GM19239 (cell line): Measurements from ENCODE around the gene INPP4A.
A peak's percentile ranks its signal among the peaks of the same experiment; 100 is the strongest.
"Not testable (repeated sequence)": the region's sequence is repeated elsewhere in the genome, so short reads cannot be mapped to it uniquely, and the experiment has no call there.

Experiments
- DNase-seq: peaks from one replicate; pipeline ENCODE4 v3.0.0; 2011; ENCODE audit warnings: low spot score; ENCODE audit not compliant: insufficient read length
- FAIRE-seq: peaks from 2 replicates; lab custom pipeline; 2011; peaks lifted over from hg19 to GRCh38; lab: Jason Lieb, UNC

INPP4A gene

DNA sequence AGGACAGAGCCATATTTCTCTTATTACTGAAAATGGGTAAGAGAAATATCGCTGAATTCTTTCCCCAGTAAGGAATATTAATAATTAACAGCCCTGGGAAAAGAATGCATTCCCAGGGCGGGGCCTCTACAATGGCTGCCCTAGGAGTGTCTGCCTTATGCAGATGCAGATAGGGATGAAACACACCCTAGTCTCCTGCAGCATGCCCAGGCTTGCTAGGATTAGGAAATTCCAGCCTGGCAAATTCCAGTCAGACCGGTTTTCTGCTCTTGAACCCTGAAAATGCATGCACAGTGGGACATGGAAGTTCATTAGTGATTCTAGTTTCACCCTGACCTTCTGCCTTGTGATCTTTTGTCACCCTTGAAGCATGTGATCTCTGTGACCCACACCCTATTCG, 9.0 kb upstream of the INPP4A start:
- not testable (repeated sequence) for FAIRE-seq, DNase-seq

DNA sequence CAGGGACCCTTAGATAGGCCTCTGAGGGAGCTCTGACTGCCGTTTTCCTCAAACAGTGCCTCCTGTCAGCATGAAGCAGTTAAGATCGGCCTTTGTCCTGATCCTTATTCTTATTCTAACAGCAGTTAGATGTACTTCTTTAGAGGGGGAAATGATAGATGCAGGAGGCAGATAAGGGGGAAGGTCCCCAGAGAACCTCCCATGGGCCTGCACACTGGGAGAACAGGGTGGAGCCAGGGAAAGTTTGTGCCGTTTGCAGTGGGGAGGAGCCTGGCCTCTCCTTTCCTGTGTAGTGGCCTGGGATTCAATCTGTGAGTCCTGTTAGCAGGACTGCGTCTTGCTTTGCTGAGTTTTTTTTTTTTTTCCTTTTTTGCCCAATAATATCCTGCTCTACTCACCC, 7.9 kb upstream of the INPP4A start:
- DNase-seq (no peak), FAIRE-seq (no peak)

DNA sequence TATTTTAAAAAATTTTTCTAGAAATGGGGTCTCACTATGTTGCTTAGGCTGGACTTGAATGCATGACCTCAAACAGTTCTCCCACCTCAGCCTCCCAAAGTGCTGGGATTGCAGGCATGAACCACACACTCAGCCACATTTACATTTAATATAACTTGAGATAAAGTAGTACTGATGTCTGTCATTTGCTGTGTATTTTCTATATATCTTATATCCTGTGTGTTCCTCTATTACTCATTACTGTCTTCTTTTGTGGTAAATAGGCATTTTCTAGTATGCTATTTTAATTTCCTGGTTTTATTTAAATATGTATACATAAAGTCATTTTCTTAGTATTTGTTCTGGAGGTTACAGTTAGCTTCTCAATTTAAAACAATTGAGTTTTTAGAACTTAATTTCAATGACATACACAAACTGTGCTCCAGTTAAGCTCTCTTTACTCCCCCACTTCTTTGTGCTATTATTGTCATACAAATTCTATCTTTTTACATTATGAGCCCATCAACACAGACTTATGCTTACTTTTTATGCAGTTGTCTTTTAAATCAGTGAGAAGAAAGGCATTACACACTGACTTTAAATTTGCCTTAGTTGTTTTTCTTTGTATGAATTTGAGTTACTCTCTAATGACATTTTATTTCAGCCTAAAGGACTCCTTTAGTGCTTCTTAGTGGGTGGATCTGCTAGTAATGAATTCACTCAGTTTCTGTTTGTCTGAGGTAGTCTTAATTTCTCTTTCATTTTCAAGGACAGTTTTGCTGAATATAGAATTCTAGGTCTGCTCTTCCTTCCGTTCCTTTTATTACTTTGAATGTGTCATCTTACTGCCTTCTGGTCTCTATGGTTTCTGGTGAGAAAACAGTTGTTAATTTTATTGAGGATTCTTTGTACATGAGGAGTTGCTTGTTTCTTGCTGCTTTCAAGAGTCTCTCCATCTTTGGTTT, 6.2 kb upstream of the INPP4A start:
- FAIRE-seq (peak; percentile 89), DNase-seq (no peak)

DNA sequence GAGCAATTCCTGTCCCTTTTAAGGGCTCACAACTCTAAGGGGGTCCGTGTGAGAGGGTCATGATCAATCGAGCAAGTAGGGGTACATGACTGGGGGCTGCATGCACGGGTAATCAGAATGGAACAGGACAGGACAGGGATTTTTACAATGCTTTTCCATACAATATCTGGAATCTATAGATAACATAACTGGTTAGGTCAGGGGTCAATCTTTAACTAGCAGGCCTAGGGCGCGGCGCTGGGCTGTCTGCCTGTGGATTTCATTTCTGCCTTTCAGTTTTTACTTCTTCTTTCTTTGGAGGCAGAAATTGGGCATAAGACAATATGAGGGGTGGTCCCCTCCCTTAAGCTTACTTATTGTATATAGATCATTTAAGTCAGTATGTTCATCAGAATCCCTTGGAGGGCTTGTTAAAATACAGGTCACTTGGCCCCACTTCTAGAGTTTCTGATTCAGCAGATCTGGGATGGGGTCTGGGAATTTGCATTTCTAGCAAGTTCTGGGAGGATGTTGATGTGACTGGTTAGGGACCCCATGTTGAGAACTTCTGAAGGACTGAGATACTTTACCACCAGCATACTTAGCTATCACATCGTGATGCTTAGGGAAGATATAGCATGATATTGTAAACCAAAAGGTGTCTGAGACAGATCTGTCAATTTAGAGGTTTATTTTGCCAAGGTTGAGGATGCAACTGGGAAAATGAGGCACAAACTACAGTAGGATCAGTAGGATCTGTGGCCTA, 2.8 kb upstream of the INPP4A start:
- FAIRE-seq (no peak), DNase-seq (no peak)

DNA sequence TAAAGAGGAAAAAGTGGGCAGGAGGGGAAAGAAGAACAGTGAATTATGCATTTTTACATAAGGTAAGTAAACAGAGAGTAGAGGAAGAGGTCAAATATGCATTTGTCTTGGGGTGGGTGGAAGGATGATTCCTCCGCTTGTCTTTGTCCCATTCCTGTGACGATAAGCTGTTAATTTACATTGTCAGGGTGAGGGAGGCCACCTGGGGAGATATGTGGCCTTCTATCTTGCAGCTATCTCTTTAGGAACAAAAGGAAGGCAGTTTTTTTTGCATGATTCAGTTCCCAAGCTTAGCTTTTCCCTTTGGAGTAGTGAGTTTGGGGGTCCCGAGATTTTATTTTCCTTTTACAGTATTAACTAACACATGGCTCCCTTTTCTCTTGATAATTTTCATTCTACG, 2.2 kb upstream of the INPP4A start:
- DNase-seq = no peak
- FAIRE-seq = no peak

DNA sequence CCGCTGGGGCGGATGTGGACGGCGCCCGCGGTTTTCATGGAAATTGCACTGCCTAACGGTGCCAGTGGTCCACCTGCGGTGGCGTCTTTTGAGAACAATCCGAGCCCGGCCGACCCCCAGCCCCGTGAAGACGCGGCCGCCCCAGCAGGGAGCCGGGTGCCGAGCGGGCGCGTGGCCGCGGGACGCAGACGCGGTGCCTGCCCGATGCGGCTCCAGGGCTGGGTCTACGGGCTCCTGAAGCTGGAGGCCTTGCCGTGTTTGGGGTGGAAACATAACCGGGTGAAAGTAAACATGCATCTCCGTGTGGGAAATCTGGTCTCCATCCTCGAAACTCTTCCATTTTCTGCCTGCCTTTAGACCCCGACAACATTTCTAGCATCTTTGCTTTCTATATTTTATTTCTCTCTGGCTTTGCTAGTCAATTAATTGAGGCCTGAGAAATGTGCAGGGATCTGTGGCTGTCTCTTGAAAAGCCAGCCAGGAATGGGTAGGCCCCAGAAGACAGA, 572 bp downstream of the INPP4A start:
- DNase-seq = no peak
- no peak for FAIRE-seq

DNA sequence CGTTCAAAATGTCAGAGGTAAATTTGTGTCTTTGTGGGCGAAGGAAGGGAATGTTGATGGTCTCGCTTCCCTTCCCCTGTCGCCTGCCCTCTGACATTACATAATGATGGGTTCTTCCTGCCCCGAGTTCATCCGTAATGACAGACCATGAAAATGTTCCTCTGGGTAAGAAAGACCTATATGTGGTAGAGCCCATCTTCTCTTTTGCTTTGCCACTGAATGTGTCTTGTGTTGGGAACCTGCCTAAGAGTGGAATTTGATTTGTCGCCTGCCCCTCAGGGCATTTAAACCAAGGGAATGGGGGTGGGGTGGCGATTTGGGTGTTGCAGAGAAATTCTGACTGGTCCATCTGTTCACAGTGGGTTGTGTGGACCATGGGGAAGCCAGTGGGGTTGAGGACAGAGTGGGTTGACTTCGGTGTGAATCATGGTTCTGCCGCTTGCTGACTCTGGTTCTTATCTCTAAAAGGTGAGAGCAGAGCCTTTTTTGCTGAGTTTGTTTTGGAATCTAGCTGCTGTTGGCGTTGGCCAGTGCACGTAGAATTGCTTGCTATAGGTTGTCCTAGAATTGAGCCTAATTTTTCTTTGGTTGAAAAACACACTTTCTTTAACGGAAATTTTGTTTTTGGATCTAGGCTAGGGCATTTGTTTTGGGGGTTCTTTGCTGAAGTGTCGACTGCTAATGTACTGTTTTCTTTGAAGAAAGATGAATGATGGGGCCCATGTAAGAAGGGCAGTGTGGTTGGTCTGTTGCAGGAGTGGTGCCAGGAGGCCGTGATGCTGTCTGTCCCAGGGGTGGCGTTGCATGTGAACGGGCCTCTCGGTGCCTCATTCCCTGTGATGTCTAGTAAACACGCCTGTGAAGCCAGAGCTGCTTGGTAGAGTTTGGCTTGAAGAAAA, 1.3 kb downstream of the INPP4A start:
- DNase-seq (no peak), FAIRE-seq (peak; percentile 79)

DNA sequence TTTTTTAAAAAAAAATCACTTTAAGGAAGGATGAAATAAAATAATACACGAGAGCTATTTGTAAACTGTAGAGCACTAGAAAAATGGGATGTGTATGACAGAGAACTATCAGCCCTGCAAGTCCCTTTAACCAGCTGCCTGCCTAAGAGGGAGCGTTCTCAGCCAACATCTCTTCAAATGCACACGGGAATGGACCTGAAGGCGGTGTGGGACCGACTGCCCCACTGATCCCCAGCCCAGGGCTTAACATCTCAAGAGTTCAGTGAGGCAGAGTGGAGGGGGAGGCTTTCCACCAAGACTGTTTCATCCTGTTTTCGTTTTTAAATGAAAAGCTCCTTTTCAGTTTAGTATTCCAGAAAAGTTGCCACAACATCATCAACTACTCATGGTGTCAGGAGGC, 2.2 kb downstream of the INPP4A start:
- DNase-seq (no peak), FAIRE-seq (no peak)

DNA sequence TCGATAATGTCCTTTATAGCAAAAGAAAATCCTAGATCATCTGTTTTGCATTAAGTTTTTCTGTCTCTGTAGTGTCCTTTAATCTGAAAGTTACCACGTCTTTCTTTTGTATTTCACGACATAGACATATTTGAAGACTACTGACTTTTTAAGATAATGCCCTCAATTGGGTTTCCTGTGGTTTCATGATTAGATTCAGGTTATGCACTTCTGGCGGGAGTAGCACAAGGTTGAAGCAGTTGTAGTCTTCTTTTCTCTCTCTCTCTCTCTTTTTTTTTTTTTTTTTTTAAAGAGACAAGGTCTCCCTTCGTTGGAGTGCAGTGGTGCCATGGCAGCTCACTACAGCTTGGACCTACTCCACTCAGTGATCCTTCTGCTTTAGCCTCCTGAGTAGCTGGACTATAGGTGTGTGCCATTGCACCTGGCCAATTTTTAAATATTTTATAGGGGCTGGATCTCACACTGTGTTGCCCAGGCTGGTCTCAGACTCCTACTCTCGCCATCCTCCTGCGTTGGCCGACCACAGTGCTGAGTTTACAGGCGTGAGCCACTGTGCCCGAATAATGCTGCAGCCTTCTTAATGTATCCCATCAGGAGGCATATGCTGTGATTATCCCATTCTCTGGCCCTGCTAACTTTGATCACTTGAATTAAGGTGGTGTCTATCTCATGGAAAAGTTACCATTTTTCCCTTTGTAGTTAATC, 3.9 kb downstream of the INPP4A start:
- DNase-seq = no peak
- no peak for FAIRE-seq

DNA sequence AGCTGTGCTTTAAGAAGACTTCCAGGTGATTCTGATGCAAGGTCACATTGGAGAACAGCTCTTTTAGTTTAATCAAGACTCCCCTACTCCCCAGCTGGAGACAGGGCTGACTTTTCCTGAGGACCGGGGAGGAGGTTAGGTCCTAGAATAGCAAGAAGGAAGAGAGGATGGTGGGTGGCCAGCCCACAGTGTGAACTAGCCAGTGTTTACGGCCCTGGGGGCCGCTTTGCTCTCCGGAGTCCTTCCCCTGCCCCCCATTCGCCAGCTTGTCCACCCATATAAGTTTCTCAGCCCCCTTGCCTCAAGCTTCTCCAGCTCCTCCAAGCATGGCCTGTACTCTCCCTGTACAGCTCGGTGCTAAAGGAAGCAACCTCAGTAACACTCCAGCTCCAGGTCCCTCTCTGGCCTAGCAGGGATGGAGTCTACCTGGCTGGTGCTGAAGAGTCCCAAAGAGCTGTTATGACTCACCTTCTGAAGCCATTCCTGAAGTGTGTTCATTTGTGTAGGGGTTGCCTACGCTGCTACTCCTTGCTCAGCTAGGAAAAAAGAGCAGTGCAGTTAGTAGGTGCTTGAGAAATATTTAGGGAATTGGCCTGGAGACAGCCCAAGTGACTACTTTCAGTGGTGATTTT, 7.9 kb downstream of the INPP4A start:
- no peak for DNase-seq
- FAIRE-seq = no peak

DNA sequence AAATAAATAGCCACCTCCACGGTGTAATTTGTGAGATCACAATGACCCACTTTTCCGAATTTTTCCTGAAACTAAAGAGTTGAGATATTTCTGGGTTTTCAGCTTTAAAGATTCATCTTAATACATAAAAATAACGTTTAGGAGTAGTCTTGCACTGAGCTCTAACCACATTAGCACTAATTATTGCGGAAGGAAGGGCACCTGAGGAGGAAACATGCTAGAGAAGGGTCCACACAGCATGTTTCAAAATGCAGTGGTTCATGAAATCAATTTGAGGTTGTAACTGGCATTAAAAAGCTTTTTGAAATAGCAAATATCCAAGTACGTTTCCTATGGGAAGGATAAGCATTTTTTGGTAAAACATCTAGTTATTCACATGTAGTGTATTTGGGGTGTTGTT, 8.4 kb downstream of the INPP4A start:
- no peak for FAIRE-seq
- DNase-seq = no peak

DNA sequence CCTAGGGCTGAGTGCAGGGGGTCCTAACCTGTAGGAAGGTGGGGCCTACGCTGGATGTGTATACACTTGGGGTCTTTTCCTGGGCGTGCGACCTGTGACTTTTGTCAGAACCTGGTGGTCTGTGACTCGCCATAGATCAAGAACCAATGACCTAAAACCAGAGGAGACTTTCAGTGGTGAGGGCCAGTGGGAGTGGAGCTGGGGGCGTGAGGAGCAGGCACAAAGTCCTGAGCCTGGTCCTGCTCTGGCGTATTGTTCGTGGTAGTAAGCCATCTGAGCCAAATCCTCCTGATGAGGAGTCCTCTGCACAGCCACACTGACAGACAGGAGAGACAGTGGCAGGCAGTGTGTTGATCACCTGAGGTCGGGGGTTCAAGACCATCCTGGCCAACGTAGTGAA, 8.9 kb downstream of the INPP4A start:
- DNase-seq = no peak
- FAIRE-seq = no peak

DNA sequence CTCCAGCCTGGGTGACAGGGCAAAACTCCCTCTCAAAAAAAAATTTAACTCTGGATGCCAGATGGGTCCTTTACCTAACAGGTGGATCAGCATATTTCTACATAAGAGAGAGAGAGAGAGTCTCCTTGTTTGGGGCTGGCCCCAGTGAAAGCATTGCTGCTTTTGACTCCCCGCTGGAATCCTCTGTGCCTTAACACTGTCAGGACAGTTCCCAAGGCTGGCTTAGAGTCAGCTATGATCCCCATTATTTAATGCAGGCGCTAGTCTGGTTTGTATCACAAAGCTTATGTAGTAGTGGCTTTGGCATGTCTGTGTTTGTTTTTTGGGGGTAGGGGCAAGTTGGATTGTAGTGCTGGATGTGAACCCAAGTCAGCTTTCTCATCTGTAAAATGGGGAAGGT, 9.4 kb downstream of the INPP4A start:
- FAIRE-seq (no peak), DNase-seq (no peak)

DNA sequence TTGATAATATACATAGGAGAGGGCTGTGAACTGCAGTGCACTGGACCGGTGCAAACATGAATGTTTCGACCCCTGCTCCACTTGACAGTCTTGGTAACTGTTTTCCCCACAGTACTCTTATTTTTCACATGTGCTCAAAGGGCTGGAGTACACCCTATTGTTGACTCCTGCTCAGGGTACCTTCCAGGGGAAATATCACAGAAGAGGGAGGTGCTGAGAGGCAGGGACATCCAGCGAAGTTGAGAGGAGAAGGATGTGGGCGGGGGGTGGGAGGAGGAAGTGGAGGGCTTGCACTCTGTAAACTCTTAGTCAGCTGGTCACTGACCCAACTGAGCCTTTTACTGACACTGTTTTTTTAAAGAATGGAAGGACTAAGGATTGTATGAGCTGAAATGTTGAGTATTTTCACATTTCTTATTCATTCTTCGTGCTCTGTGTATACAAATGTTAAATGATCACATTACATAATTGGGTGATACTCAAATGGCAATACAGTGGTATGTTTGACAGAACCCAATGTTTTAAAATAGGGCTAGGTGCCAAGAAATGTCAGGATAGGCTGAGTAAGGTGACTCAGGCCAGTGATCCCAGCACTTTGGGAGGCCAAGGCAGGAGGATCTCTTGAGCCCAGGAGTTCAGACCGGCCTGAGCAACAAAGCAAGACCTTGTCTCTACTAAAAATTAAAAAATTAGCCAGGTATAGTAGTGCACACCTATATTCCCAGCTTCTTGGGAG, 10.0 kb downstream of the INPP4A start:
- peak; percentile 79 for FAIRE-seq
- no peak for DNase-seq

DNA sequence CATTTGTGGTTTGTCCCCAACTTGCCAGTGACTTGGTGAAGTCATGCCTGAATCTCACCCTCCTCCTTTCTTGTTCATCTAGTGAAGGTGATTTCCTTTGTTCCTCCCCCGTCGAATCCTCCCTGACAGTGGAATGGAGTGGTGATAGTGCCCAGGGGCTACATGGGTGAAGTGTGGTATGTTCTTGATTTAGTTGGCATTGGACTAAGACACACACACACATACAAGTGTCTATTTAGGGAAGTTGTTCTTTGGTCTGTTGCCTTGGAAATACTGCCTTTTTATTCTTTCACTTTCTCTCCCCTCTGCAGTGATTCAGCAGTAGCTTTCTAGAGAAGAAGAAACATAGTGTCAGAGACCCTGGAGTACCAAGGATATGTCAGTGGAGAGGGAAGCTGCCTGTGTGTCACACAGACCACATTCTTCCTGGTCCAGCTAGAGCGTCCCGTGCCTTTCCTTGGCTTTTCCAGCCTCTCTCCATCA, 10.9 kb downstream of the INPP4A start:
- FAIRE-seq (peak; percentile 91), DNase-seq (no peak)

DNA sequence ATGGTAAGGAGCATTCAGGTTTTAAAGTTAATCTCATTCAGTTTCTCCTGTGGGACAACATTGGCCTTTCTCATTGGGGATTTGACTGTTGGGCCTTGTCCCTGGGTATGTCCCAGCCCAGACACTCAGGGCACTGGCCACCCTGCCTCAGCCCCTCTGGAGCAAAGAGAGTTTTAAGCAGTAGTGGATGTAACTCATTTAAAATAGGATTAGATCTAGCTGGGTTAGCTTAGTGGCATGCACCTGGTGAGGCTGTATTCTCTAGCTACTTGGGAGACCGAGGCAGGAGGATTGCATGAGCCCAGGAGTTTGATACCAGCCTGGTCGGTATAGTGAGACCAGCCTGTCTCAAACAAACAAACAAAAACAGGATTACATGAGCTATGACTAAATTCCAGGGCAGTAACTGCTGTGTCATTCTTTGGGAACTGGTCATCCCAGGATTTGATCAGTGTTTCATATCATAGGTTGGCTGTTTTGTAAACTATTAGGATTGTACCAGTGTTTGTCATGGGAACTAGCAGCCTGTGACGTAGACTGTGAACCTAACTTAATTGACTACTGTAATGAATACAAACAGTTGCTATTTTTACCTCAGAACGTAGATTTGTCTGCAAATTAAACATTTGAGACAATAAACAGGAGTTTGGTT, 12.5 kb downstream of the INPP4A start:
- FAIRE-seq (no peak), DNase-seq (no peak)

DNA sequence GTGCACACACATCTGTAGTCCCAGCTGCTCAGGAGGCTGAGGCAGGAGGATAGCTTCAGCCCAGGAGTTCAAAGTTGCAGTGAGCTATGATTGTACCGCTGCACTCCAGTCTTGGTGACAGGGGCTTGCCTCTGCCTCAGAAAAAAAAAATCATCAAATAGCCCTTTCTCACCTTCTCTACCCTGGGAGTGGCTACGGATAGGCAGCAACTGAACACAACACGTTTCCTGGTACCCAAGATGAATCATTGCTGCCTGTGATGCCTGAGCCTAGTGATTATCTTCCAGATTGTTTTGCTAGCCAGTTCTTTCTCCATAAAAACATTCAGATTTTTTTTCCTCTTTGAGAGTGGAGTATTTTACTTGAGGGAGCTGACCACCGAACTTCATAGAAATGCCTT, 13.5 kb downstream of the INPP4A start:
- no peak for FAIRE-seq

More for the DNA sequence above, 13.5 kb downstream of the INPP4A start:
- no peak for DNase-seq
